ENCODE data around the gene IRGM. TPM values are rescaled to one million over a fixed set of nuclear protein-coding genes. Genes with fewer than 3 reads are reported as not detected.
"Not testable (repeated sequence)": the region's sequence is repeated elsewhere in the genome, so short reads cannot be mapped to it uniquely, and the experiment has no call there.

IRGM gene, protein sequence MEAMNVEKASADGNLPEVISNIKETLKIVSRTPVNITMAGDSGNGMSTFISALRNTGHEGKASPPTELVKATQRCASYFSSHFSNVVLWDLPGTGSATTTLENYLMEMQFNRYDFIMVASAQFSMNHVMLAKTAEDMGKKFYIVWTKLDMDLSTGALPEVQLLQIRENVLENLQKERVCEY
- total RNA-seq = under 1 TPM in 1 of 9 donors, not detected in 8; 0.25 TPM
- under 1 TPM in 1 of 3 donors, not detected in 2; 0.40 TPM for polyA plus RNA-seq
- long read RNA-seq, donor 1 = 0 reads
- long read RNA-seq, donor 2 = 0 reads
- long read RNA-seq, donor 3 = 0 reads
- long read RNA-seq, donor 4 = 0 reads
- long read RNA-seq, donor 5 = 0 reads
- long read RNA-seq, donor 6 = 0 reads
- long read RNA-seq, donor 7 = 0 reads
- long read RNA-seq, donor 8 = 0 reads
- long read RNA-seq, donor 9 = 0 reads
- long read RNA-seq, donor 10 = 0 reads

DNA sequence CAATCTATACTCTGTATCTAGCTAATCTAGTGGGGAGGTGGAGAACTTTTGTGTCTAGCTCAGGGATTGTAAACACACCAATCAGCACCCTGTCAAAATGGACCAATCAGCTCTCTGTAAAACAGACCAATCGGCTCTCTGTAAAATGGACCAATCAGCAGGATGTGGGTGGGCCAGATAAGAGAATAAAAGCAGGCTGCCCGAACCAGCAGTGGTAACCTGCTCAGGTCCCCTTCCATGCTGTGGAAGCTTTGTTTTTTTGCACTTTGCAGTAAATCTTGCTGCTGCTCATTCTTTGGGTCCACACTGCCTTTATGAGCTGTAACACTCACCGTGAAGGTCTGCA is at the start of gene IRGM:
TSS of gene IRGM (plus strand) at position 214 of the 346 bp plus-strand sequence. CDS start 1,603 bp downstream, outside the sequence.
- not testable (repeated sequence) for H3K27ac ChIP-seq; H3K9me3 ChIP-seq (replicated peaks in 1 of 3); H3K36me3 ChIP-seq (replicated peaks in 1 of 2); H3K4me1 ChIP-seq (replicated peaks in 1 of 2); H3K4me3 ChIP-seq; H3K27me3 ChIP-seq; DNase-seq
- WGBS, 4 donors = 64 to 74% (median 67%) methylated on average over 3 of the region's 3 CpGs
- intact Hi-C loops (cut with DNase I) = loop anchor here (2.0 to 10.0 kb wide), 5 partner anchors 45 to 291 kb away; partner anchors contain the start of genes RBM22 (in 2 of the 2) and MYOZ3 (in 1 of the 2)

DNA sequence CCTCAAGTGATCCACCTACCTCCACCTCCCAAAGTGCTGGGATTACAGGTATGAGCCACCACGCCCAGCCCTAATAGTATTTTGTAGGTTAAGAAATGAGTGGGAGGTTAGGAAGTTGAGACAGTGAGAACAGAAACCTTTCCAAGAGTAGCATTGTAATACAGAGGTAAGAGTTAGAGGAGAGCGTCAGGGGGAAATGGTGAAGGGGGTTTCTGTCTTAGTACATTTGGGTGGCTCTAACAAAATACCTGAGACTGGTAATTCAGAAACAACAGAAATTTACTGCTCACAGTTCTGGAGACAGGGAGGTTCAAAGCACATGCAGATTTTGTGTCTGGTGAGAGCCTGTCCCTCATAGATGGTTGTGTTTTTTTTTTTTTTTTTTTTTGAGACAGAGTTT is 48.9 kb upstream of the IRGM start:
- WGBS, 4 donors = 92 to 99% (median 97%) methylated on average over 2 of the region's 2 CpGs
- TF ChIP-seq, protein P1, sequence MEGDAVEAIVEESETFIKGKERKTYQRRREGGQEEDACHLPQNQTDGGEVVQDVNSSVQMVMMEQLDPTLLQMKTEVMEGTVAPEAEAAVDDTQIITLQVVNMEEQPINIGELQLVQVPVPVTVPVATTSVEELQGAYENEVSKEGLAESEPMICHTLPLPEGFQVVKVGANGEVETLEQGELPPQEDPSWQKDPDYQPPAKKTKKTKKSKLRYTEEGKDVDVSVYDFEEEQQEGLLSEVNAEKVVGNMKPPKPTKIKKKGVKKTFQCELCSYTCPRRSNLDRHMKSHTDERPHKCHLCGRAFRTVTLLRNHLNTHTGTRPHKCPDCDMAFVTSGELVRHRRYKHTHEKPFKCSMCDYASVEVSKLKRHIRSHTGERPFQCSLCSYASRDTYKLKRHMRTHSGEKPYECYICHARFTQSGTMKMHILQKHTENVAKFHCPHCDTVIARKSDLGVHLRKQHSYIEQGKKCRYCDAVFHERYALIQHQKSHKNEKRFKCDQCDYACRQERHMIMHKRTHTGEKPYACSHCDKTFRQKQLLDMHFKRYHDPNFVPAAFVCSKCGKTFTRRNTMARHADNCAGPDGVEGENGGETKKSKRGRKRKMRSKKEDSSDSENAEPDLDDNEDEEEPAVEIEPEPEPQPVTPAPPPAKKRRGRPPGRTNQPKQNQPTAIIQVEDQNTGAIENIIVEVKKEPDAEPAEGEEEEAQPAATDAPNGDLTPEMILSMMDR (IDR thresholded peaks at IDR 0.05) = no peak
- TF ChIP-seq POLR2A (IDR thresholded peaks at IDR 0.05) = no peak
- Histone ChIP-seq H3K4me1 (replicated peaks in 1 of 2) (no peaks in the 10 kb centered on the region), H3K27me3 (no peaks in the 10 kb centered on the region), H3K27ac (no peak overlapping the region), H3K4me3 (no peak overlapping the region), H3K36me3 (replicated peaks in 1 of 2) (peaks cover 0 to 26% of the 10 kb centered on the region in 2 donors), H3K9me3 (replicated peaks in 1 of 3) (no peaks in the 10 kb centered on the region)
- no peak for DNase-seq
- intact Hi-C loops (cut with DNase I) = no loop called here

DNA sequence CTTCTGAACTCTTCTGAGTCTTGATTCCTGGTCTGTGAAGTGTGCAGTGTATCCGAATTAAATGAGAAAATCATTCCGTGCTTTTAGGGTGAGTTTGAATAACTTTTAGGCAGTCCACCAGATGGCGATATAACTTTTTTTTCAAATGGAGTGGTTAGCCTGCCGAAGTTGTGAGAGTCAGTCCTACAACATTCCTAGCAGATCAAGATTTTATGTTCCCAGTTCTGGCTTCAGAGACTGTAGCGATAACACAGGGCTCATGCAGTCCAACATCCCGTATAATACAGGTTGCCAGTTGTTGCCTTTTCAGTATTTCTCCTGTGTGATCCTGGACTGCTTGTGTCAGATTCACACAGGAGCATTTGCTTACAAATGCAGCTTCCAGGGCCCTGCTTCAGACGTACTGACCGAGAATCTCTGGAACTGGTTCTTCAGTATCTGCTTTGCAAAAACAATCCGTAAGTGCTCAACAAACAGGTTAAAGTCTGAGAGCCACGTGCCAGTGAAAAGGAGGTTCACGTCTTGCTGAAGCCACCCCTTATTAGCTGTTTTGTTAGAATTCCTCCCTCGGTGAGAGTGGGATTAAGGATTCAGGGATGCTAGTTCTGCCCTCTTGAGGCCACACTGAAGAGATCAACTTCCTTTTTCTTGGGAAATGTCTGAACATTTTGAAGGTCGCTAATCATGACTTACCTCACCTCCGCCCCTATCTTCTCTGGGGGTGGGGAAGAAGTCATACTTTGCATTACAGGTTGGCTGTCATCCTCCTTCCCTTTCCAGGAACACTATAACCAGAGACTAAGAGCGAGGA is 45.0 kb upstream of the IRGM start:
- H3K27ac ChIP-seq = peak overlapping the region in 4 of 5 donors; percentile 25 to 88 (median 54)
- intact Hi-C loops (cut with DNase I) = loop anchor here in 1 of 2 donors (2.0 kb wide), 1 partner anchor 45 kb away; the partner anchor contains the start of gene IRGM
- peak overlapping the region in 1 of 4 donors; percentile 50 for H3K4me3 ChIP-seq
- WGBS, 4 donors = 3 to 7% (median 5%) methylated on average over 13 to 15 of the region's 15 CpGs
- no peak for TF ChIP-seq POLR2A (IDR thresholded peaks at IDR 0.05)
- TF ChIP-seq, protein P1 (IDR thresholded peaks at IDR 0.05) = peak; percentile 25 to 69 (median 56)
- H3K36me3 ChIP-seq (replicated peaks in 1 of 2) = peaks cover 0 to 14% of the 10 kb centered on the region in 2 donors
- no peaks in the 10 kb centered on the region for H3K27me3 ChIP-seq
- no peaks in the 10 kb centered on the region for H3K4me1 ChIP-seq (replicated peaks in 1 of 2)
- peak in 6 of 7 donors; percentile 25 to 59 (median 33) for DNase-seq
- no peaks in the 10 kb centered on the region for H3K9me3 ChIP-seq (replicated peaks in 1 of 3)

DNA sequence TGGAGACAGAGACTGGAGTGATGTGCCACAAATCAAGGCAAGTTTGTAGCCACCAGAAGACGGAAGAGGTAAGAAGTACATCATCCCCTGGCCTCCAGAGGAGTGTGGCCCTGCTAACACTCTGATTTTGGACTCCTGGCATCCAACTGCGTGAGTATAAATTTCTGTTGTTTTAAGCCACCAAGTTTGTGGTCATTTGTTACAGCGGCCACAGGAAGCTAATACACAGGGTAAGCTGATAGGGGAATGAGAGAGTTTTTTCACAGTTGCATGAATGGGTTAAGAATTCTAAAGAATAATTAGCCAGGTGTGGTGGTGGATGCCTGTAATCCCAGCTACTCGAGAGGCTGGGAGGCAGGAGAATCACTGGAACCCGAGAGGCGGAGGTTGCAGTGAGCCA is 41.9 kb upstream of the IRGM start:
- no peak for DNase-seq
- no peak overlapping the region for H3K27ac ChIP-seq
- WGBS, 4 donors = 85 to 93% (median 92%) methylated on average over 6 of the region's 6 CpGs
- no peak overlapping the region for H3K4me3 ChIP-seq
- intact Hi-C loops (cut with DNase I) = no loop called here
- no peak for TF ChIP-seq POLR2A (IDR thresholded peaks at IDR 0.05)
- TF ChIP-seq, protein P1 (IDR thresholded peaks at IDR 0.05) = no peak
- H3K27me3 ChIP-seq = no peaks in the 10 kb centered on the region
- no peaks in the 10 kb centered on the region for H3K4me1 ChIP-seq (replicated peaks in 1 of 2)
- no peaks in the 10 kb centered on the region for H3K9me3 ChIP-seq (replicated peaks in 1 of 3)
- no peaks in the 10 kb centered on the region for H3K36me3 ChIP-seq (replicated peaks in 1 of 2)

All from adrenal gland (tissue), 19 donors.